ENCODE measurements around the gene POLE. TPM values are rescaled to one million over a fixed set of nuclear protein-coding genes. Genes with fewer than 3 reads are reported as not detected.
A peak's percentile ranks its signal among the peaks of the same experiment; 100 is the strongest.

POLE gene
- total RNA-seq, 1 experiment from 2014 or later: 13.2 TPM

DNA sequence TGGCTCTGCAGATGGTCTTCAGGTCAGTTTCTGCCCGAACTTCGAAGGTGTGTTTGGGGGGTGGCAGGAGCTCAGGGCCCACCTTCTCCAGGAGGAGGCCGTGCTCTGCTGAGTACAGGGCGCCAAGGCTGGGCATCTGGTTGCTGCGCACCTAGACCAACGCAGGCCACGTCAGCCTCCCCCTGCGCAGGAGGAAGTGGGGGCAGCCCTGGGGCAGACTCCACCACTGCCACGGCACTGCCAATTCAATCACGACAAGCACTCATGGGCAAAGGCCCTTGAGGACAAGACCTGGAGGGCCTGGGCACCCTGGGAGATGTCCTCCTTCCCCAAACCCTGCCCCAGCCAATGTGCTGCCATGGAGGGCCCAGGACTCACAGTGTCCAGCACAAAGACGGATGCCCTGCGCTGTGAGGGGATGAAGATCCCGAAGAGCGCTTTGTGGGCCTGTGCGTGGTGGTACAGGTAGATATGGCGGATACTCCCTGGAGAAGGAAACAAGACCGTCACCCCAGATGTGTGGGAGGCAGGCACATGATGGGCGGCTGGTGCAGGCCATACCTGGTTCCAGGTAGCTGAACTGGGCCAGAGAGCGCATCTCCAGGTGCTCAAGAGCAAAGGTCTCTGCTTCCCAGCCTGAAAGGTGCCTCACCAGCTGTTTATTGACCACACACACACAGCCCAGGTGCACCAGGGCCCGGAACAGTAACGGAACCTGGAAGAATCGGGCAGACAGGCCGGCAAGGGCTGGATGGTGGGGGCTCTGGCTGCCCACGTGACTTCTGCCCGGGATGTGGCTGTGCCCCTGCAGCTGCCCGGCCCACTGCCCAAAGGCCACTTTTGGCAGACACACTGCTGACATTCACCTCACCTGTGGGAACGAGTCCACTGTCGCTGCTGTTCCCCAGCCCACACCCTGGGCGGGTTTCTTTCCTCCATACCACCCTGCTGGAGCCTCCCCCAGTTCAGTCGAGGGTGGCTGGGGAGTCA, 44.0 kb downstream of the POLE start:
- in situ Hi-C loops (cut with HindIII; ENCODE audit: low pct_unique_long_range_greater_than_20kb, low sequenced_read_pairs): no loop called here
- no peak for DNase-seq (ENCODE audit: low read depth, low spot score)

DNA sequence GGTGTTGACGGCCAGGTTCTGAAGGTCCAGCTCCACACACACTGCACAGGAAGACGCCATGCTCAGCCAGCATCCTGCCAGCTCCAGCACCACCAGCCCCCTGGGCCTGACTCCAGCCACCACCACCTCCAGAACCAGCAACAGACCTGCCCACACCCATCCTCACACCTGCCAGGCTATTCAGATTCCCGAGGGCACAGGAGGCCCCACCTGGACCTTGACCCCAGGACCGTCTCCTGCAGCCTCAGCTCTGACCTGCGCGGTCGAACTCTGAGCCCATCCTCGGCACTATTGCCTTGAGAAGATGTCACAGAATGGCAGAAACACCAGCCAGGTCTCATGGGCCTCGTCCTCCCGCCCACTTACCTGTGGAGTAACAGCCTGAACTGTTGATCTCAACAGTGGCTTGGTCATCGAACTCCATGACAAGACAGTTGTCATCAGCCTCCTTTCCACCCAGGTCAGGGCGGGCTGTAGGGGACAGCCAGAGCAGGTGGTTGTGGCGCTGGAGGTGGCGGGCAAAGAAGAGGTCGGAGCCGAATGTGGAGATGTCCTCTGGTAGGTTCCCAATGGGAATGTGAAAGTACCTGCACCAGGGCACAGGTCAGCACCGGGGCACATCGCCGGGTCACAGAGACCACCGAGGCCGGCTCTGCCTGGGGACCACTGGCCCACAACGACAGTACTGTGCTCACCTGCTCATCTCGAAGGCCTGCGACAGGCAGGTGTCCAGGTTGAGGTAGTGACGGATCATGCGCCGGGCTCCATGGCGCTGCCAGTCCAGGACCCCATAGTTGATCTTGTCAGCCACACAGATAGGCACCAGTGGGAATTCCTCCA, 45.1 kb downstream of the POLE start:
- in situ Hi-C loops (cut with HindIII; ENCODE audit: low pct_unique_long_range_greater_than_20kb, low sequenced_read_pairs): no loop called here
- DNase-seq (ENCODE audit: low read depth, low spot score): no peak

DNA sequence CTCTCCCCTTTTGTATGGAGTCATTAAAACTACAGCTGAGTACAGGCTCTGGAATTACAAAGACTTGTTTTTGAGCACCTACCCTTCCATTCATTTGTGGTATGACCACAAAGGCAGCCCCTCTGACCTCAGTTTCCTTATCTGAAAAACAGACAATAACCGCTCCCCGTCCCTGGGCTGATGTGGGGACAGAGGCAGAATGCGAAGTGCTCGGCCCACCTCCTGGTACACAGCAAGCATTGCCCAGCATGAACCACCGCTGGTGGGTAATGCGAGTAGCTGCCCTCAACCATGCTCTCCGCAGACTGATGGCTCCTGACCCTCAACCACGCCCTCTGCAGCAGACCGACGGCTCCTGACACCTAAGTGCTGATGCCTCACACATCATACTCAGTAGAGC, 46.2 kb downstream of the POLE start:
- DNase-seq (ENCODE audit: low read depth, low spot score): no peak
- in situ Hi-C loops (cut with HindIII; ENCODE audit: low pct_unique_long_range_greater_than_20kb, low sequenced_read_pairs): no loop called here

DNA sequence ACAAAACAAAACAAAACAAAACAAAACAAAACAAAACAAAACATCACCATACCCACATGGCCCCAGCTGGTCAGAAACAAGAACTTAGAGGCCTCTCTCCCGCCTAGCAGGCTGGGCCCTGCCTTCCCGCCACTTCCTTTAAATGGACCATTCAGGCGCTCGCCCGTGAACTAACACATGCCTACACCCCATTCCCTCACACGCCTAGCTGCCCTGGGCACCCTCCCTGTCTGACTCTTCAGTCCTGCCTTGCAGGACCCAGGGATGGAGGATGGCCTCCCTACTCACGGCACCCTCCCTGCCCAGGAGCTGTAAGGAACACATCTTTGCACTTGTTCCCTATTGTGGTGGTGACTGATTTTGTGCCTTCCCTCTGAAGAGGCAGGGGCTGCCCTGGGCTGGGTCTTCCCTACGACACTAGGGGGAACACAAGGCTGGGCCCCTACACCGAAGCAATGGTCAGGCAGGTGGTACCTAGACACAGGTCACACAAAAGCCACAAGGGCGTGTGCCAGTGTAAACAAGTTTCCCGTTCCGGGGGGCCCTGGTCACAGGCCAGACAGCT, 47.1 kb downstream of the POLE start:
- in situ Hi-C loops (cut with HindIII; ENCODE audit: low pct_unique_long_range_greater_than_20kb, low sequenced_read_pairs): no loop called here
- no peak for DNase-seq (ENCODE audit: low read depth, low spot score)

DNA sequence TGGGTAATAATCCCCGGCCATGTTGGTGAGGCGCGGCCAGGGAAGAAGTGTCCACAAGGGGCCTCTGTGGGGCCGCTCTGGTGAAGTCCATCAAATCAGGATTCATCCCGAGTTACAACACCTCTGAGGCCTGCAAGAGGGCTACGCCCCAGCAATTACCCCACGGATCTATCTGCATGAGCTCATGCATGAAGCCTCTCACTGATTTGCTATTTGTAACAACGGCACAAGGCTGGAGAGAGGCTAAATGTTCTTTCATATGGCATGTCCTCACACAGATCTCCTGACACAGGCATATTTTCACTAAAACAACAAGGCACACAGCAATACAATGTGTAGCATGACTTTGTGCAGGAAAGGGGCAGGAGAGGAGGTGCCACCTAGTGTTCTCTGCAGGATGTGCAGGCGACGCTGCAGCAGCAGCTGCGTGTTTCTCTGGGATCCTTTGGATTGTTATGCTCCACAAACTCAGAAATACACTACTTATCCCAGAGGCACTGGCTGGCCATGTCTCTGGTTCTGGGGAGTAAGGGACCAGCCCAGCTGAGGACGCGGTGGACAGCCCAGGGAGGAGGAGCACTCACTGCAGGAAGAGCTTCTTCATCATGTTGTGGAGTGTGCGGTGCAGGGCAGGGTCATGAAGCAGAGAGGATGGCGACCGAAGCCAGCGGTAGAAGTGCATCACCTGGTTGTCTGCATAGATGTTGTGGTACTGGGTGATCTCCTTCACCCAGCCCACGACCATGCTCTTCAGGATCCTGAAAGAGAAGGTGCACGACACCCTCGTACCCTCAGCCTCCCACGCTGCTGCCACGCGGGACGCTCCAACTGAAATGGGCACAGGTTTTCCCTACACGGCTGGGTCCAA, 48.4 kb downstream of the POLE start:
- in situ Hi-C loops (cut with HindIII; ENCODE audit: low pct_unique_long_range_greater_than_20kb, low sequenced_read_pairs): no loop called here
- peak; percentile 78 for DNase-seq (ENCODE audit: low read depth, low spot score)

DNA sequence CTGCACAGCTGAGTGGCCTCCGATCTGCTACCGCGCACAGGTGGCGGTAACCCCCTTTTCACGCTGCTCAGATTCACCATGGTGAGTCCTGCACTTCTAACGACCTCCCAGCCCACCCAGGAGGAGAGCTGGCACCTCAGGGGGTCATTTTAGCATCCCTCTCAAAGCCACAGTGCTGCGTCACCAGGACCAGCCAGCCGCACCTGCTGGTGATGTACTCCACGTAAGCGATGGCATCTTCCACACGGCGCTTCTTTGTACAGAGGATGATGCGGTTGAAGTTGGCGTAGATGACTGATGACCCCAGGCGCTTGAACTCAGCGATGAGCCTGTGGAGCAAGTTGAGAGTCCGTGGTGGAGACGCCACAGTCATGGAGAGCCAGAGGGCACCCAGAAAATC, 49.3 kb downstream of the POLE start:
- in situ Hi-C loops (cut with HindIII; ENCODE audit: low pct_unique_long_range_greater_than_20kb, low sequenced_read_pairs): no loop called here
- DNase-seq (ENCODE audit: low read depth, low spot score): no peak

DNA sequence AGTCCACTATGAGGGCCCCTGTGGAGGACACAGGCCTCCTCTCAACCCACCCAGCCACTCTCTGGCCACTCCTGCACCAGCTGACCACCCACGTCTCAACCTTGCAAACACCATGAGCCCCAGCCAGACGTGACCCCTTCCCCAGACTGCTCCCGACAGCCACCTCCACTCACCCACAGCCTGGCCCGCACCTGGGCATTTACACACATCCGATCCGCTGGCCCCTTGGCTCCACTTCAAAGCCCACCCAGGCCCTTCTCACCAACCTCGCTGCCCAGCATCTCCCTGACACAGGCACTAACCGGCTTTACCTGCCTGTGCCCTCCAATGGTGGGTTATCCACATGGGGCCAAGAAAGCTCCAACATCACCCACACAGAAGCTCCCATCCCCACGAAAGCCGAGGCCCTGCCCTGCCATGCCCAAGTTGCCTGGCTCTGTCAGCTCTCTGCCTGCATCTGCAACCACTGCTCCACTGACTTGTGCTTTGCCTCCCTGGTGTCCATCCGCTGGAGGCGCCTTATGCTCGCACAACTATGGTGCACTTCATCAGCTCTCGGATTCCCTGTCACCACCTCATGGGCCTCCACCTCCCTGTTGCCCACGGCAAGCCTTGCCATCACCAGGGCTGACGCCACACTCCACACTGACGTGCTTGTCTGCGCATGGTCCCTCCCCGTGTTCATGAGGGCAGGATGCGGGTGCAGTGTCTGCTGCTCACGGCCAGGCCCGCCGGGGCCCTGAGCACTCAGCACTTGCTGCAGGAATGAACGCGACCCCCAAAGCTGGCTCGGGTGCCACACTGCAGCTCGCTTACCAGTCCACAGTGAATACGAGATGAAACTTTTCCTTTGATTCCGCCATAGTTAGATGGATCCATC, 51.8 kb downstream of the POLE start:
- in situ Hi-C loops (cut with HindIII; ENCODE audit: low pct_unique_long_range_greater_than_20kb, low sequenced_read_pairs): no loop called here
- DNase-seq (ENCODE audit: low read depth, low spot score): no peak

DNA sequence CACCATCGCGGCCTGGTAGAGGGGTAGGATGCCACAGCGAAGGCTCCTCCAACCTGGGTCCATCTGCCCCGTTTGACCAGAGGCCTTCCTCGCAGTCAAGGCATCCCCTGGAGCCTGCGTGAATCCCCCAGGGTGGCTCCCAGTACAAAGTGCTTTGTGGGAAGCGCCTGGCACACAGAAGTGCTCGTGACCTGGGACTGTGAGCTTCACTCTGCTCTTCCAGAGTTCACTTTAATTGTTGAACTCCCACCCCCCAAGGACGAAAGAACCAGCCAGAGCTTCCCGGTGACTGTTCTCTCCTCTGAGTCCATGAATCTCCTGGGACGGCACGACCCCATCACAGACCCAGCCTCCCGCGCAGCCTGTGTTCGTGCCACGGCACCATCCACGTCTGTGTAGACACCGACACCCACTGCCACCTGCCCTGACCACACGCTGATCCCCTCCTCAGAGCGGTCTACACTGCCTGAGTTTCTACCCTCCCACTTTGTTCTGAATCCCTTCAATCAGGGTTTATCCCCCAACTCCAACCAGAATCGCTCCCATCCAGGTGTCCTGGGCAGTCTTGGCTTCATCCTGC, 52.6 kb downstream of the POLE start:
- in situ Hi-C loops (cut with HindIII; ENCODE audit: low pct_unique_long_range_greater_than_20kb, low sequenced_read_pairs): no loop called here

DNA sequence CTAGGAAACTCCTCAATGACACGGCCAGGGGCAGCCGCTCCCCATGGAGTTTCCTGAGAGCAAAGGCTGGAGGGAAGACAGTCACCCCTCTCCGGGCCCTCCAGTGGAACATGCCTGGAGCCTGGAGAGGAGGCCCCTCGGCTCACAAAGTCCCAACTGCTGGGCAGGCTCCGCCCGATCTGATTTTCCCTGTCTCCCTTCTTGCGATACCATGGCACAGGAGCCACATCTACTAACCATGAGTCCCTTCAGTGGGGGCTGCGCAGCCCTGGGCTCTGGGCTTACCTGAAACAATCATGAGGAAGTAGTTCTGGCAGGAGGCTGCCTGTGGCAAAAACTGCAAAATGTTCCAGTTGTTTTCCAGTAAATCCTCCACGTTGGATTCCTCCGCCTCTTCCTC, 53.2 kb downstream of the POLE start:
- in situ Hi-C loops (cut with HindIII; ENCODE audit: low pct_unique_long_range_greater_than_20kb, low sequenced_read_pairs): no loop called here
- no peak for DNase-seq (ENCODE audit: low read depth, low spot score)

More for the DNA sequence above, 52.6 kb downstream of the POLE start:
- no peak for DNase-seq (ENCODE audit: low read depth, low spot score)

DNA sequence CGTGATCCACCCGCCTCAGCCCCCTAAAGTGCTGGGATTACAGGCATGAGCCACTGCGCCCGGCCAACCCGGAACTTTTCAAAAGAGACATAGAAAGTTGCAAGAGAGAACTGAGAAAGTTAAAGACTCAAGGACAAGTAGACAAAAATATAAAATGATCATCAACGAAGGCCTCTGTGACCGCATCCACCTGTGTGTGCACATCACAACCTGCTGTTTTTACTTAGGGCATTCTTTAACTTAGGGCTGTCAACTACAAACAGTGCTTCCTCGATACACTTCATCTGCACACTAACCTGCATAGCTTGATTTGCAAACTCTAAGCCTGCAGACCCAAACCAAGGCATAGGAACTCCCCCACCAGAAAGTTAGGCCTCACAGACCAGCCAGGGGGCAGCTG, 53.7 kb downstream of the POLE start:
- no peak for DNase-seq (ENCODE audit: low read depth, low spot score)
- in situ Hi-C loops (cut with HindIII; ENCODE audit: low pct_unique_long_range_greater_than_20kb, low sequenced_read_pairs): no loop called here

DNA sequence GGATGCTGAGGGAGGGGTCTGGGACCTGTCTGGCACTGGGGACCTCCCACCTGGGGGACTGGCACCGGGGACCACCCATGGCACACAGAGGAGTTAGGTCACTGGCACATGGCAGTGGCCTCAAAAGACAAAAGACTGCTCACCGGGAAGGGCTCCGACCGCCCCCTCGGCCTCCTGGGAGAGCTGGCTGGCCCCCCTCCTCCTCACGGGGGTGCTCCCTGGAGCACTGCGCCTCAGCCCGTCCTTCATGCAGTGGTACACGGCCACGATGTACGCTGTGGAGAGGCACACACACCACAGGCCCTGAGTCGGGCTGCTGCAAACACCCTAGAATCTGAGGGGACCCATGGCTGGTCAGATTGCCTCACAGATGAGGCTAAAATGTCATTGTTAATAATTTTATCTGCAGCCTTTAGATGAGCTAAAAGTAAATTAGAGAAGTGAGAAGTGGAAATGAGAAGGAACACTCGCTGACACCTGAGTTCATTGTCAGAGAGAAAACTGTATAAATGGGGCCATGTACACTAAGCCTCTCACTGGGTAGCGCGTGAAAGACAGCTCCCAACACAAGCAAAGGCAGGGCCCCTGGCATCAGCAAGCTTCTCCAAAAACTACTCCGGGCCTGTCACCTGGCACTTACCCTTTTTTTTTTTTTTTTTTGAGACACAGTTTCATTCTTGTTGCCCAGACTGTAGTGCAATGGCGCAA, 54.5 kb downstream of the POLE start:
- in situ Hi-C loops (cut with HindIII; ENCODE audit: low pct_unique_long_range_greater_than_20kb, low sequenced_read_pairs): no loop called here
- no peak for DNase-seq (ENCODE audit: low read depth, low spot score)

DNA sequence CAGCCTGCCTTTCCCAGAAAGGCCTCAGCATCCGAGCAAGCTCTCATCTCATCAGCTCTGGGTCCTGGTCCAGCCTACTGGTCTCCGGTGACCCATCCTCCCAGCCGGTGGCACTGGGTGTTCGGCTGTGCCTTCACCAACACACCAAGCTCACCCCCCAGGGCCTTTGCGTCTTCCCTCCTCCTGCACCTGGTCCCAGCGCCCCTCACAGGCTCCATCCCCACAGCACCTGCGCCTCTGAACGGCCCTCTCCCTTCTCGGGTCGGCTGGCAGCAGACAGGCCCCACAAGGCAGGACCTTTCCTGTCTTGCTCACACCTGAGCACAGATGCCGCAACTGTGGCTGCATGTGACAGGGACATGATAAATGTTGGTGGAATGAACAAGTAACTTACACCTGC, 55.5 kb downstream of the POLE start:
- in situ Hi-C loops (cut with HindIII; ENCODE audit: low pct_unique_long_range_greater_than_20kb, low sequenced_read_pairs): no loop called here
- DNase-seq (ENCODE audit: low read depth, low spot score): no peak

DNA sequence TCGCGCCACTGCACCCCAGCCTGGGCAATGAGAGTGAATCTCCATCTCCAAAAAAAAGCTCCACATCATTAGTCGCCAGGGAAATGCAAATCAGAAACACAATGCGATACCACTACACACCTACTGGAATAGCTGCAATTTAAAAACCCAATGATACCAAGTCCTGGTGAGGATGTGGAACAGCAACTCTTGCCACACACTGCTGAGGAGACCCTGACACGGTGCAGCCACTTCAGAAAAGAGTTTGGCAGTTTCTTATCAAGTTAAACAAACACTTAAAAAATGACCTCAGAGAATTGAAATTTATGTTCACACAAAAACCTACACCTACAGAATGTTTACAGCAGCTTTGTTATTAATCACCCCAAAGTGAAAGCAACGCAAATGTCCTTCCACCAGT, 56.5 kb downstream of the POLE start:
- in situ Hi-C loops (cut with HindIII; ENCODE audit: low pct_unique_long_range_greater_than_20kb, low sequenced_read_pairs): no loop called here
- DNase-seq (ENCODE audit: low read depth, low spot score): no peak

DNA sequence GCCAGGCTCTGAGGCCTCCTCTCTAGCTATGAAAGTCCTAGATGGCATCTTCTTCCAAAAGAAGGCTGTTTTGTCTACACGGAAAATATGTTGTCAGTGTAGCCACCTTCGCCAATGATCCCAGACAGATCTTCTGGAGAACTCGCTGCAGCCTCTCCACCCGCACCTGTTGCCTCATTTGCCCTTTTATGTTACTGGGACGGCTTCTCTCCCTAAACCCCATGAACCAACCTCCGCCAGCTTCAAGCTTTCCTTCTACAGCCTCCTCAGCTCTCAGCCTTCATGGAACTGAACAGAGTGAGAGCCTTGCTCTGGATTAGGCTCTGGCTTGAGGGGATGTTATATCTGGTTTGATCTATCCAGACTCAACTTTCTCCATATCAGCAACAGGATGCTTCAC, 57.8 kb downstream of the POLE start:
- in situ Hi-C loops (cut with HindIII; ENCODE audit: low pct_unique_long_range_greater_than_20kb, low sequenced_read_pairs): no loop called here
- DNase-seq (ENCODE audit: low read depth, low spot score): no peak

DNA sequence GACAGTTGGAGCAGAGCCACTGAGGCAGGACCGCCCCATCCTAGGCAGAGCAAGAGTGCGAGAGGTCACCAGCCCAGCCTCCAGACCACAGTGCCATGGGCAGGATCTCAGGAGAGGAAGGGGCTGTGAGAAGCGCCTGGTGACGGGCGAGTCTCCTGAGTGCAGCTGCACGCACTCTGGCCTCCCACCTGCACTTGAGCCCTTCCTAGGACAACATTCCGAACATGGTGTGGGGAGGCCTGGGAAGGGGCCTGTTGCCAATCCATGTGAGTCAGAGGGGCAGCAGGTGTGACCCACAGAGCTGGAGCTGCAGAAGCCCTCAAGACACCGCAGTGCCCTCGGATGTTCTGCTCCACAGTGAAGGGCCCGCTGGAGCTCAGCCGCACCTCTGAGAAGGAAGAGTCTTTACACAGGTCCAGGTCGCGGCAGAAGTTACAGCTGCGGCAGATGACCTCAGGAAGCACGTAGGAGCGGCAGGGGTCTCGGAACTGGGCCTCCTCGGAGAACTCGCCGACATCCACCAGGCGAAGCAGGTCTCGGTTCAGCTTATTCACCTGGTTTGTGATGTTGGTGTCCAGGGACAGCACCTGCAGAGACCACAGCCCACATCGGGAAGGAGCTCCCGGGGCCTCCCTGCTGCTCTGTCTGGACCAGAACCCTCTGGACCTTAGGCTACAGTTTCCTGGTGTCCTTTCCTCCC, 61.3 kb downstream of the POLE start:
- no peak for DNase-seq (ENCODE audit: low read depth, low spot score)
- in situ Hi-C loops (cut with HindIII; ENCODE audit: low pct_unique_long_range_greater_than_20kb, low sequenced_read_pairs): no loop called here

All from SK-MEL-5 (cell line).